NCI-H2171 treated with DMSO at 0.1 percent for 48 hours (cell line): ENCODE measurements around the gene GALR2.

ENCODE experiments used
- DNase-seq: peaks from one replicate; lab custom pipeline; 2025; lab: John Stamatoyannopoulos, UW

The GALR2 gene

GRCh38 chr17:76094046-76094445 lies 19.5 kb downstream of the GALR2 start:
- DNase-seq = no peak

GRCh38 chr17:76095943-76096342 lies 21.4 kb downstream of the GALR2 start:
- DNase-seq = no peak

GRCh38 chr17:76097716-76098295 lies 23.2 kb downstream of the GALR2 start:
- DNase-seq = no peak

- DNase-seq = no peak
Measured at GRCh38 chr17:76102944-76103273, 28.3 kb downstream of the GALR2 start.

- DNase-seq = peak; percentile 94
Measured at GRCh38 chr17:76103274-76104139, 28.9 kb downstream of the GALR2 start, which contains the start of gene EXOC7. Gene EXOC7, minus strand, starts transcription at chr17:76103787. Its CDS starts 95 bp downstream, at chr17:76103692.

GRCh38 chr17:76104140-76104895 lies 29.7 kb downstream of the GALR2 start:
- DNase-seq = no peak

- no peak for DNase-seq
Measured at GRCh38 chr17:76104896-76105231, 30.3 kb downstream of the GALR2 start.

GRCh38 chr17:76106703-76107102 lies 32.1 kb downstream of the GALR2 start:
- DNase-seq = peak; percentile 89

- DNase-seq = no peak
Measured at GRCh38 chr17:76107509-76107908, 32.9 kb downstream of the GALR2 start.

GRCh38 chr17:76111956-76112355 lies 37.4 kb downstream of the GALR2 start:
- no peak for DNase-seq

- no peak for DNase-seq
Measured at GRCh38 chr17:76115138-76115754, 40.7 kb downstream of the GALR2 start.

- no peak for DNase-seq
Measured at GRCh38 chr17:76119409-76120371, 45.1 kb downstream of the GALR2 start.

GRCh38 chr17:76120658-76121008 lies 46.1 kb downstream of the GALR2 start:
- no peak for DNase-seq

GRCh38 chr17:76121932-76122430 lies 47.4 kb downstream of the GALR2 start:
- DNase-seq = no peak

- no peak for DNase-seq
Measured at GRCh38 chr17:76122431-76123190, 48.0 kb downstream of the GALR2 start.

- DNase-seq = no peak
Measured at GRCh38 chr17:76123191-76123499, 48.6 kb downstream of the GALR2 start.

- DNase-seq = no peak
Measured at GRCh38 chr17:76123749-76124581, 49.4 kb downstream of the GALR2 start.

- DNase-seq = no peak
Measured at GRCh38 chr17:76124582-76125390, 50.2 kb downstream of the GALR2 start.

- no peak for DNase-seq
Measured at GRCh38 chr17:76125391-76125675, 50.8 kb downstream of the GALR2 start.
